GM23338 (cell line): Measurements from ENCODE around the gene THSD4. TPM values are rescaled to one million over a fixed set of nuclear protein-coding genes. Genes with fewer than 3 reads are reported as not detected.

Source experiments
- ATAC-seq: fragments of 200-7000 bp; cut with Tn5 transposase; 3 replicates; pipeline ENCODE4 v1.9.1; 2020
- DNase-seq: peaks from one replicate; pipeline ENCODE4 v3.0.0-alpha.2; 2015; ENCODE audit warnings: low spot score
- H2AFZ ChIP-seq: fragments of 200-600 bp; sonication (generic); 2 replicates; pipeline ENCODE4 v1.8.0; 2016; ENCODE audit warnings: antibody characterized with exemption, mild to moderate bottlenecking, moderate library complexity
- H3F3A ChIP-seq: fragments of 200-600 bp; sonication (generic); replicated peaks from 2 replicates; pipeline ENCODE4 v1.8.0; 2017; ENCODE audit warnings: antibody characterized with exemption, mixed run types, low read depth
- H3K27ac ChIP-seq: fragments of 200-600 bp; sonication (generic); 2 replicates; pipeline ENCODE4 v1.6.1; 2016; ENCODE audit warnings: low read depth
- H3K27me3 ChIP-seq: fragments of 200-600 bp; sonication (generic); 2 replicates; pipeline ENCODE4 v1.8.0; 2016; ENCODE audit warnings: mild to moderate bottlenecking, mixed run types, moderate library complexity; ENCODE audit not compliant: insufficient read depth
- H3K36me3 ChIP-seq: fragments of 200-600 bp; sonication (generic); 2 replicates; pipeline ENCODE4 v1.8.0; 2016; ENCODE audit warnings: mild to moderate bottlenecking; ENCODE audit not compliant: insufficient read depth
- H3K4me1 ChIP-seq: fragments of 200-600 bp; sonication (generic); 2 replicates; pipeline ENCODE4 v1.8.0; 2016; ENCODE audit warnings: mild to moderate bottlenecking, moderate library complexity; ENCODE audit not compliant: insufficient read depth
- H3K4me2 ChIP-seq: fragments of 200-600 bp; sonication (generic); 2 replicates; pipeline ENCODE4 v1.7.1; 2017; ENCODE audit warnings: mixed run types
- H3K4me3 ChIP-seq: fragments of 200-600 bp; sonication (generic); 2 replicates; pipeline ENCODE4 v1.6.1; 2016; ENCODE audit warnings: mixed run types
- H3K79me2 ChIP-seq: fragments of 200-600 bp; sonication (generic); replicated peaks from 2 replicates; pipeline ENCODE4 v1.8.0; 2017; ENCODE audit warnings: mild to moderate bottlenecking; ENCODE audit not compliant: insufficient read depth
- H3K9me2 ChIP-seq: fragments of 200-600 bp; sonication (generic); 2 replicates; pipeline ENCODE4 v1.8.0; 2017; ENCODE audit not compliant: insufficient read depth
- H4K20me1 ChIP-seq: fragments of 200-600 bp; sonication (generic); replicated peaks from 2 replicates; pipeline ENCODE4 v1.8.0; 2017; ENCODE audit warnings: mild to moderate bottlenecking; ENCODE audit not compliant: insufficient read depth
- H3K27ac Mint-ChIP-seq: 2 replicates; pipeline ENCODE4 v1.8.0; 2020; ENCODE audit warnings: inconsistent platforms, mild to moderate bottlenecking, moderate library complexity, mixed read lengths
- H3K27me3 Mint-ChIP-seq: 3 replicates; pipeline ENCODE4 v1.8.0; 2022; ENCODE audit warnings: low read depth, mild to moderate bottlenecking, moderate library complexity, mixed read lengths, inconsistent platforms; ENCODE audit not compliant: insufficient read depth, poor library complexity
- H3K36me3 Mint-ChIP-seq: 3 replicates; pipeline ENCODE4 v1.8.0; 2021; ENCODE audit warnings: low read depth, mild to moderate bottlenecking, inconsistent platforms, moderate library complexity, mixed read lengths
- H3K4me1 Mint-ChIP-seq: 3 replicates; pipeline ENCODE4 v1.8.0; 2020; ENCODE audit warnings: mild to moderate bottlenecking, inconsistent platforms, mixed read lengths
- H3K4me3 Mint-ChIP-seq: 3 replicates; pipeline ENCODE4 v1.8.0; 2021; ENCODE audit warnings: moderate library complexity, mild to moderate bottlenecking, inconsistent platforms, mixed read lengths
- H3K9me3 Mint-ChIP-seq: 3 replicates; pipeline ENCODE4 v1.8.0; 2020; ENCODE audit warnings: moderate library complexity, mild to moderate bottlenecking, inconsistent platforms, mixed read lengths
- CREB1 ChIP-seq: fragments of 250-450 bp; sonication (Bioruptor Pico); IDR thresholded peaks from 2 replicates; pipeline ENCODE4 v1.5.0; 2020; ENCODE audit warnings: low read depth, mild to moderate bottlenecking, moderate library complexity
- ETS1 ChIP-seq: IDR thresholded peaks from 2 replicates; pipeline ENCODE4 v1.6.1; 2016; ENCODE audit warnings: antibody characterized with exemption
- EZH2 ChIP-seq: fragments of 200-600 bp; sonication (generic); IDR thresholded peaks from one replicate; pipeline ENCODE4 v1.8.0; 2017; ENCODE audit warnings: antibody characterized with exemption, mild to moderate bottlenecking, low read depth; ENCODE audit not compliant: unreplicated experiment
- EZH2phosphoT487 ChIP-seq: fragments of 200-600 bp; sonication (generic); IDR thresholded peaks from one replicate; pipeline ENCODE4 v1.8.1; 2018; ENCODE audit warnings: antibody characterized with exemption; ENCODE audit not compliant: unreplicated experiment
- NANOG ChIP-seq: IDR thresholded peaks from 2 replicates; pipeline ENCODE4 v1.6.1; 2016; ENCODE audit warnings: antibody characterized with exemption, borderline replicate concordance
- ZNF331 ChIP-seq: fragments of 250-450 bp; sonication (Bioruptor Pico); IDR thresholded peaks from 2 replicates; pipeline ENCODE4 v1.5.0; 2020; ENCODE audit warnings: low read depth, mild to moderate bottlenecking, moderate library complexity
- ZNF462 ChIP-seq: fragments of 250-450 bp; sonication (Bioruptor Pico); IDR thresholded peaks from 2 replicates; pipeline ENCODE4 v1.5.0; 2020; ENCODE audit warnings: mild to moderate bottlenecking, moderate library complexity
- polyA plus RNA-seq: library from polyadenylated mRNA; unstranded; fragments of >200 nt; fragmentation: Nextera tagmentation; extraction: Ambion mirVana; gene quantifications from 2 replicates; pipeline ENCODE4 v1.2.1, GENCODE V29; 2016
- total RNA-seq: library from RNA; depleted of rRNA; stranded (reverse); fragments of >200 nt; shearing (Covaris generic); gene quantifications from 2 replicates; pipeline ENCODE4 v1.2.3, GENCODE V29; 2014
- TF ChIP-seq, protein P1 (sequence below), 2 experiments: fragments of 200-600 bp in 1 of 2; sonication (generic) in 1 of 2; conservative IDR thresholded peaks; 2 replicates each; pipeline versions ENCODE4 v1.5.1 to v1.6.1; 2016 to 2017; ENCODE audit warnings: antibody characterized with exemption in 2 of 2, low read depth in 2 of 2, mild to moderate bottlenecking in 2 of 2, moderate library complexity in 1 of 2
- TF ChIP-seq, protein P2 (sequence below): IDR thresholded peaks from one replicate; pipeline ENCODE4 v1.6.1; 2018; ENCODE audit warnings: antibody characterized with exemption; ENCODE audit not compliant: unreplicated experiment

THSD4 gene
- total and polyA plus RNA-seq, 2 experiments from 2014 or later: 2.0 to 7.4 TPM

- no peak overlapping the region for H3K27ac Mint-ChIP-seq
- no peaks in the 10 kb centered on the region for H3K79me2 ChIP-seq
- peaks cover 23% of the 10 kb centered on the region for H3K4me1 Mint-ChIP-seq
- H3K36me3 ChIP-seq: no peaks in the 10 kb centered on the region; the same call in 1 of the 2 replicates
- peaks cover 5% of the 10 kb centered on the region; the same call in 1 of the 2 replicates for H3K9me2 ChIP-seq
- peaks cover 21% of the 10 kb centered on the region for H3K36me3 Mint-ChIP-seq
- peaks cover 47% of the 10 kb centered on the region for H3K27me3 Mint-ChIP-seq
- H3K4me1 ChIP-seq: peaks cover 16% of the 10 kb centered on the region
- ATAC-seq (no peak), DNase-seq (no peak)
- no peaks in the 10 kb centered on the region for H4K20me1 ChIP-seq
- no peak overlapping the region for H2AFZ ChIP-seq
- peaks cover 24% of the 10 kb centered on the region for H3K9me3 Mint-ChIP-seq
- H3K27ac ChIP-seq: no peak overlapping the region
- TF ChIP-seq CREB1 (CRISPR knock-in tag): no peak
- no peaks in the 10 kb centered on the region for H3F3A ChIP-seq
- H3K4me3 Mint-ChIP-seq: no peak overlapping the region
- no peak overlapping the region for H3K4me3 ChIP-seq
- H3K27me3 ChIP-seq: peaks cover 51% of the 10 kb centered on the region
- H3K4me2 ChIP-seq: no peak overlapping the region
Measured at GRCh38 chr15:71083349-71083748, 31.9 kb upstream of the THSD4 start.

GRCh38 chr15:71084264-71084663 is 31.0 kb upstream of the THSD4 start:
- peaks cover 23% of the 10 kb centered on the region for H3K4me1 Mint-ChIP-seq
- no peak overlapping the region for H3K27ac Mint-ChIP-seq
- H3K4me3 Mint-ChIP-seq: no peak overlapping the region
- Histone ChIP-seq H3K9me2 (peaks cover 5% of the 10 kb centered on the region; the same call in 1 of the 2 replicates), H3K36me3 (no peaks in the 10 kb centered on the region; the same call in 1 of the 2 replicates), H3K4me1 (peaks cover 16% of the 10 kb centered on the region), H3K4me2 (no peak overlapping the region), H3K27ac (no peak overlapping the region), H3K27me3 (peaks cover 53% of the 10 kb centered on the region), H3K79me2 (no peaks in the 10 kb centered on the region), H3K4me3 (no peak overlapping the region), H2AFZ (no peak overlapping the region), H4K20me1 (no peaks in the 10 kb centered on the region), H3F3A (no peaks in the 10 kb centered on the region)
- ATAC-seq (no peak), DNase-seq (no peak)
- peaks cover 47% of the 10 kb centered on the region for H3K27me3 Mint-ChIP-seq
- H3K36me3 Mint-ChIP-seq: peaks cover 21% of the 10 kb centered on the region
- peaks cover 32% of the 10 kb centered on the region for H3K9me3 Mint-ChIP-seq
- TF ChIP-seq EZH2 (no peak), ETS1 (no peak), EZH2phosphoT487 (no peak), NANOG (no peak), ZNF462 (CRISPR knock-in tag) (no peak), ZNF331 (CRISPR knock-in tag) (no peak)
- TF ChIP-seq, protein P1, sequence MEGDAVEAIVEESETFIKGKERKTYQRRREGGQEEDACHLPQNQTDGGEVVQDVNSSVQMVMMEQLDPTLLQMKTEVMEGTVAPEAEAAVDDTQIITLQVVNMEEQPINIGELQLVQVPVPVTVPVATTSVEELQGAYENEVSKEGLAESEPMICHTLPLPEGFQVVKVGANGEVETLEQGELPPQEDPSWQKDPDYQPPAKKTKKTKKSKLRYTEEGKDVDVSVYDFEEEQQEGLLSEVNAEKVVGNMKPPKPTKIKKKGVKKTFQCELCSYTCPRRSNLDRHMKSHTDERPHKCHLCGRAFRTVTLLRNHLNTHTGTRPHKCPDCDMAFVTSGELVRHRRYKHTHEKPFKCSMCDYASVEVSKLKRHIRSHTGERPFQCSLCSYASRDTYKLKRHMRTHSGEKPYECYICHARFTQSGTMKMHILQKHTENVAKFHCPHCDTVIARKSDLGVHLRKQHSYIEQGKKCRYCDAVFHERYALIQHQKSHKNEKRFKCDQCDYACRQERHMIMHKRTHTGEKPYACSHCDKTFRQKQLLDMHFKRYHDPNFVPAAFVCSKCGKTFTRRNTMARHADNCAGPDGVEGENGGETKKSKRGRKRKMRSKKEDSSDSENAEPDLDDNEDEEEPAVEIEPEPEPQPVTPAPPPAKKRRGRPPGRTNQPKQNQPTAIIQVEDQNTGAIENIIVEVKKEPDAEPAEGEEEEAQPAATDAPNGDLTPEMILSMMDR (conservative IDR thresholded peaks at IDR 0.05; ENCODE audit: low read depth in 2 of 2): no peak
- TF ChIP-seq, protein P2, sequence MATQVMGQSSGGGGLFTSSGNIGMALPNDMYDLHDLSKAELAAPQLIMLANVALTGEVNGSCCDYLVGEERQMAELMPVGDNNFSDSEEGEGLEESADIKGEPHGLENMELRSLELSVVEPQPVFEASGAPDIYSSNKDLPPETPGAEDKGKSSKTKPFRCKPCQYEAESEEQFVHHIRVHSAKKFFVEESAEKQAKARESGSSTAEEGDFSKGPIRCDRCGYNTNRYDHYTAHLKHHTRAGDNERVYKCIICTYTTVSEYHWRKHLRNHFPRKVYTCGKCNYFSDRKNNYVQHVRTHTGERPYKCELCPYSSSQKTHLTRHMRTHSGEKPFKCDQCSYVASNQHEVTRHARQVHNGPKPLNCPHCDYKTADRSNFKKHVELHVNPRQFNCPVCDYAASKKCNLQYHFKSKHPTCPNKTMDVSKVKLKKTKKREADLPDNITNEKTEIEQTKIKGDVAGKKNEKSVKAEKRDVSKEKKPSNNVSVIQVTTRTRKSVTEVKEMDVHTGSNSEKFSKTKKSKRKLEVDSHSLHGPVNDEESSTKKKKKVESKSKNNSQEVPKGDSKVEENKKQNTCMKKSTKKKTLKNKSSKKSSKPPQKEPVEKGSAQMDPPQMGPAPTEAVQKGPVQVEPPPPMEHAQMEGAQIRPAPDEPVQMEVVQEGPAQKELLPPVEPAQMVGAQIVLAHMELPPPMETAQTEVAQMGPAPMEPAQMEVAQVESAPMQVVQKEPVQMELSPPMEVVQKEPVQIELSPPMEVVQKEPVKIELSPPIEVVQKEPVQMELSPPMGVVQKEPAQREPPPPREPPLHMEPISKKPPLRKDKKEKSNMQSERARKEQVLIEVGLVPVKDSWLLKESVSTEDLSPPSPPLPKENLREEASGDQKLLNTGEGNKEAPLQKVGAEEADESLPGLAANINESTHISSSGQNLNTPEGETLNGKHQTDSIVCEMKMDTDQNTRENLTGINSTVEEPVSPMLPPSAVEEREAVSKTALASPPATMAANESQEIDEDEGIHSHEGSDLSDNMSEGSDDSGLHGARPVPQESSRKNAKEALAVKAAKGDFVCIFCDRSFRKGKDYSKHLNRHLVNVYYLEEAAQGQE: no peak
